GM10248 (cell line): ENCODE results near the gene CBL.

Experiments used
- CTCF ChIA-PET: fragments of 300-600 bp; sonication (Branson Sonifier 250); formaldehyde crosslinking; extraction: SDS; loops from one replicate; lab custom pipeline; 2021; ENCODE audit warnings: antibody characterized with exemption; lab: Yijun Ruan, JAX
- POLR2A ChIA-PET: fragments of 350-650 bp; sonication (Branson Sonifier 250); formaldehyde crosslinking; extraction: SDS; loops from one replicate; lab custom pipeline; 2020; ENCODE audit warnings: antibody characterized with exemption; lab: Yijun Ruan, JAX
- DNase-seq: peaks from one replicate; pipeline ENCODE4 v3.0.0; 2012; ENCODE audit errors: extremely low spot score
- TF ChIP-seq, protein P1 (sequence below): IDR thresholded peaks from 2 replicates; pipeline ENCODE4 v1.5.1; 2012; ENCODE audit warnings: mild to moderate bottlenecking, low read depth; ENCODE audit errors: extremely low read depth, missing control alignments, control extremely low read depth

CBL gene

GRCh38 chr11:119205574-119206510 is at the start of gene CBL:
CBL (plus strand) TSS chr11:119206339; CDS start chr11:119206418, 79 bp downstream.
- ChIA-PET CTCF (interaction anchor here (0.6 to 4.5 kb wide), 43 partner anchors 7 to 516 kb away, joined by 3 to 43 read pairs (median 3); partner anchors contain the start of genes C2CD2L, DPAGT1, HINFP and HMBS), POLR2A (interaction anchor here (1.1 kb wide), 1 partner anchor 111 kb away, joined by 5 read pairs; a partner anchor contains a TSS)
- TF ChIP-seq, protein P1, sequence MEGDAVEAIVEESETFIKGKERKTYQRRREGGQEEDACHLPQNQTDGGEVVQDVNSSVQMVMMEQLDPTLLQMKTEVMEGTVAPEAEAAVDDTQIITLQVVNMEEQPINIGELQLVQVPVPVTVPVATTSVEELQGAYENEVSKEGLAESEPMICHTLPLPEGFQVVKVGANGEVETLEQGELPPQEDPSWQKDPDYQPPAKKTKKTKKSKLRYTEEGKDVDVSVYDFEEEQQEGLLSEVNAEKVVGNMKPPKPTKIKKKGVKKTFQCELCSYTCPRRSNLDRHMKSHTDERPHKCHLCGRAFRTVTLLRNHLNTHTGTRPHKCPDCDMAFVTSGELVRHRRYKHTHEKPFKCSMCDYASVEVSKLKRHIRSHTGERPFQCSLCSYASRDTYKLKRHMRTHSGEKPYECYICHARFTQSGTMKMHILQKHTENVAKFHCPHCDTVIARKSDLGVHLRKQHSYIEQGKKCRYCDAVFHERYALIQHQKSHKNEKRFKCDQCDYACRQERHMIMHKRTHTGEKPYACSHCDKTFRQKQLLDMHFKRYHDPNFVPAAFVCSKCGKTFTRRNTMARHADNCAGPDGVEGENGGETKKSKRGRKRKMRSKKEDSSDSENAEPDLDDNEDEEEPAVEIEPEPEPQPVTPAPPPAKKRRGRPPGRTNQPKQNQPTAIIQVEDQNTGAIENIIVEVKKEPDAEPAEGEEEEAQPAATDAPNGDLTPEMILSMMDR: peak; percentile 81
- peak; percentile 95 for DNase-seq

- no peak for DNase-seq
- TF ChIP-seq, protein P1: no peak
- ChIA-PET POLR2A (interaction anchor here (0.6 kb wide), 1 partner anchor 71 kb away, joined by 4 read pairs; no protein-coding TSS in a partner anchor), CTCF (interaction anchor here (1.6 to 8.9 kb wide), 4 partner anchors 9 to 181 kb away, joined by 5 to 53 read pairs (median 46); partner anchors contain the start of gene NLRX1)
These were observed 49.6 kb upstream of the CBL start for GRCh38 chr11:119156496-119156895.

DNA sequence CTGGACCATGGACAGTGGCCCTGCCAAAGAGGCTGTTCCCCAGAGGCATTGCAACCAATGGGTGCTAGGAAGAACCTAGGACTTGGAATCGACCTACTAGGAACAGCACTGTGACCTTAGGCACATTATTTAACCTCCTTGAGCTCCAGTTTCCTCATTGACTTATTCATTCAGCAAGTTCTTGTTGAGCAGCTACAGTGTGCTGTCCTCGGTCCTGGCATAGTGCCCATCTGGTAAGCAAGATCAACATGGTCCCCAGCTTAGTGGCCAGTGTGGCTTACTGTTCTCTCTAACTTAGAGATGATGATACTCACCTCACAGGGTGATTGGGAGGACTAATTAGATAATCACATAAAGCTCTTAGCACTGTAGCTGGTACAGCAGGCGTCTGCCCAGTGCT is 49.1 kb upstream of the CBL start:
- TF ChIP-seq, protein P1: no peak
- no peak for DNase-seq
- ChIA-PET POLR2A (interaction anchor here (0.6 kb wide), 1 partner anchor 72 kb away, joined by 4 read pairs; no protein-coding TSS in a partner anchor), CTCF (interaction anchor here (0.9 to 8.9 kb wide), 6 partner anchors 9 to 181 kb away, joined by 3 to 53 read pairs (median 25); partner anchors contain the start of gene NLRX1)

GRCh38 chr11:119158467-119158866 is 47.7 kb upstream of the CBL start:
- no peak for DNase-seq
- TF ChIP-seq, protein P1: no peak
- ChIA-PET CTCF (interaction anchor here (1.0 to 8.9 kb wide), 4 partner anchors 12 to 39 kb away, joined by 3 to 53 read pairs (median 24); partner anchors contain the start of gene NLRX1), POLR2A (no interaction called here)

DNA sequence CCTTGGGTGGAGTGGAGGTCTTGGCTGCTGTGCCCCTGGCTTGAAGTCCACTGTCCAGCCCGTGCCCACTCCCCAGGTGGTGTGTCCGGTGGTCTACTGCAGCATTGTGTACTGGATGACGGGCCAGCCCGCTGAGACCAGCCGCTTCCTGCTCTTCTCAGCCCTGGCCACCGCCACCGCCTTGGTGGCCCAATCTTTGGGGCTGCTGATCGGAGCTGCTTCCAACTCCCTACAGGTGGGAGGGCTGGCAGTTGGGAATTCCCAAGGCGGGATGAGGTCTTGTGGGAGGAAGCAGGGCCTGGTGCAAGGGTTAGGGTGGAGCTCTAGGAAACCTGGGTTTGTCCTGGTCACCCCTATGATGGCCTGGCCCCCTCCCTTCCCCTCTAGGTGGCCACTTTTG is 46.0 kb upstream of the CBL start:
- DNase-seq: no peak
- TF ChIP-seq, protein P1: no peak
- CTCF ChIA-PET: interaction anchor here (0.9 to 2.4 kb wide), 7 partner anchors 8 to 178 kb away, joined by 3 to 18 read pairs (median 6); partner anchors contain the start of gene NLRX1
- POLR2A ChIA-PET: no interaction called here

GRCh38 chr11:119161871-119162270 is 44.3 kb upstream of the CBL start:
- ChIA-PET POLR2A (no interaction called here), CTCF (no interaction called here)
- DNase-seq: no peak
- TF ChIP-seq, protein P1: no peak
